WTC11 (cell line): ENCODE data around the gene P2RY11. TPM values are rescaled to one million over a fixed set of nuclear protein-coding genes. Genes with fewer than 3 reads are reported as not detected.

ENCODE experiments used
- ATAC-seq: fragments of 200-7000 bp; cut with Tn5 transposase; 2 replicates; pipeline ENCODE4 v1.10.0; 2021; ENCODE audit warnings: mild to moderate bottlenecking, moderate library complexity
- CTCF ChIA-PET: fragments of 300-600 bp; sonication (Branson Sonifier 250); formaldehyde crosslinking; loops from one replicate; lab custom pipeline; 2021; ENCODE audit warnings: antibody characterized with exemption; lab: Charles Lee
- POLR2A ChIA-PET: fragments of 350-600 bp; sonication (Branson Sonifier 250); formaldehyde crosslinking; loops from one replicate; lab custom pipeline; 2021; ENCODE audit warnings: antibody characterized with exemption; lab: Charles Lee
- DNase-seq: peaks from one replicate; pipeline ENCODE4 v3.0.0; 2021; ENCODE audit warnings: low spot score
- H3K27ac Mint-ChIP-seq: 2 replicates; pipeline ENCODE4 v1.8.0; 2021; ENCODE audit warnings: mixed read lengths
- H3K27me3 Mint-ChIP-seq: 2 replicates; pipeline ENCODE4 v1.8.0; 2021; ENCODE audit warnings: low read depth, mild to moderate bottlenecking, moderate library complexity, mixed read lengths
- H3K36me3 Mint-ChIP-seq: 2 replicates; pipeline ENCODE4 v1.8.0; 2021; ENCODE audit warnings: mixed read lengths
- H3K4me1 Mint-ChIP-seq: 2 replicates; pipeline ENCODE4 v1.8.0; 2022; ENCODE audit warnings: mixed read lengths
- H3K4me3 Mint-ChIP-seq: 2 replicates; pipeline ENCODE4 v1.8.0; 2021; ENCODE audit warnings: mild to moderate bottlenecking, moderate library complexity, mixed read lengths
- H3K9me3 Mint-ChIP-seq: 2 replicates; pipeline ENCODE4 v1.8.0; 2021; ENCODE audit warnings: mixed read lengths
- EMX1 ChIP-seq: fragments of 250-450 bp; sonication (Bioruptor Pico); IDR thresholded peaks from 2 replicates; pipeline ENCODE4 v1.8.0; 2021; ENCODE audit warnings: mild to moderate bottlenecking
- IRF1 ChIP-seq: sonication (generic); formaldehyde crosslinking; IDR thresholded peaks from 2 replicates; pipeline ENCODE4 v1.8.0; 2023; ENCODE audit warnings: missing genetic modification reagents
- JAZF1 ChIP-seq: fragments of 250-450 bp; sonication (Bioruptor Pico); IDR thresholded peaks from 2 replicates; pipeline ENCODE4 v1.9.0; 2021; ENCODE audit warnings: moderate library complexity, mild to moderate bottlenecking, inconsistent platforms
- MXD4 ChIP-seq: fragments of 250-450 bp; sonication (Bioruptor Pico); IDR thresholded peaks from 2 replicates; pipeline ENCODE4 v1.8.0; 2021; ENCODE audit warnings: mild to moderate bottlenecking, moderate library complexity, borderline replicate concordance
- NR1H2 ChIP-seq: sonication (generic); formaldehyde crosslinking; IDR thresholded peaks from 2 replicates; pipeline ENCODE4 v1.9.0; 2021; ENCODE audit warnings: mild to moderate bottlenecking, moderate library complexity, missing genetic modification reagents
- PRRX2 ChIP-seq: fragments of 250-450 bp; sonication (Bioruptor Pico); IDR thresholded peaks from 2 replicates; pipeline ENCODE4 v1.8.0; 2021; ENCODE audit warnings: mild to moderate bottlenecking
- TCF7 ChIP-seq: sonication (generic); formaldehyde crosslinking; IDR thresholded peaks from 2 replicates; pipeline ENCODE4 v1.8.0; 2022; ENCODE audit warnings: mild to moderate bottlenecking, low read depth, missing genetic modification reagents, moderate library complexity
- ZBTB21 ChIP-seq: sonication (generic); formaldehyde crosslinking; IDR thresholded peaks from 2 replicates; pipeline ENCODE4 v1.8.1; 2023; ENCODE audit warnings: mild to moderate bottlenecking, missing genetic modification reagents, borderline replicate concordance
- ZNF138 ChIP-seq: sonication (generic); formaldehyde crosslinking; conservative IDR thresholded peaks from 2 replicates; pipeline ENCODE4 v1.8.1; 2022; ENCODE audit warnings: mild to moderate bottlenecking, moderate library complexity, missing genetic modification reagents
- ZNF232 ChIP-seq: sonication (generic); formaldehyde crosslinking; IDR thresholded peaks from 2 replicates; pipeline ENCODE4 v1.8.0; 2022; ENCODE audit warnings: mild to moderate bottlenecking, missing genetic modification reagents
- ZNF512 ChIP-seq: sonication (generic); formaldehyde crosslinking; IDR thresholded peaks from 2 replicates; pipeline ENCODE4 v1.8.1; 2022; ENCODE audit warnings: missing genetic modification reagents, borderline replicate concordance
- total RNA-seq: library from RNA; stranded (reverse); gene quantifications from 3 replicates; pipeline ENCODE4 v1.2.3, GENCODE V29; 2021
- TF ChIP-seq, protein P1 (sequence below): sonication (generic); formaldehyde crosslinking; IDR thresholded peaks from 2 replicates; pipeline ENCODE4 v1.8.1; 2022; ENCODE audit warnings: mild to moderate bottlenecking, missing genetic modification reagents, moderate library complexity, borderline replicate concordance
- TF ChIP-seq, protein P2 (sequence below): sonication (generic); formaldehyde crosslinking; IDR thresholded peaks from 2 replicates; pipeline ENCODE4 v1.8.1; 2023; ENCODE audit warnings: mild to moderate bottlenecking, missing genetic modification reagents
- TF ChIP-seq, protein P3 (sequence below): sonication (generic); formaldehyde crosslinking; conservative IDR thresholded peaks from 2 replicates; pipeline ENCODE4 v1.8.1; 2022; ENCODE audit warnings: mild to moderate bottlenecking, missing genetic modification reagents

P2RY11 gene
- total RNA-seq, 1 experiment from 2014 or later = 21.0 TPM

GRCh38 chr19:10114651-10115391, 3.3 kb downstream of the P2RY11 start (continued):
- TF ChIP-seq, protein P1, sequence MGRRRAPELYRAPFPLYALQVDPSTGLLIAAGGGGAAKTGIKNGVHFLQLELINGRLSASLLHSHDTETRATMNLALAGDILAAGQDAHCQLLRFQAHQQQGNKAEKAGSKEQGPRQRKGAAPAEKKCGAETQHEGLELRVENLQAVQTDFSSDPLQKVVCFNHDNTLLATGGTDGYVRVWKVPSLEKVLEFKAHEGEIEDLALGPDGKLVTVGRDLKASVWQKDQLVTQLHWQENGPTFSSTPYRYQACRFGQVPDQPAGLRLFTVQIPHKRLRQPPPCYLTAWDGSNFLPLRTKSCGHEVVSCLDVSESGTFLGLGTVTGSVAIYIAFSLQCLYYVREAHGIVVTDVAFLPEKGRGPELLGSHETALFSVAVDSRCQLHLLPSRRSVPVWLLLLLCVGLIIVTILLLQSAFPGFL (CRISPR knock-in tag) = no peak
- TF ChIP-seq JAZF1 (CRISPR knock-in tag) (no peak), MXD4 (CRISPR knock-in tag) (no peak), TCF7 (CRISPR knock-in tag) (0 out of 2 replicates have a peak, but pooled peaks have one; percentile 18), ZNF512 (CRISPR knock-in tag) (no peak), PRRX2 (CRISPR knock-in tag) (no peak; the same call in 1 of the 2 replicates), ZNF138 (CRISPR knock-in tag) (no peak), EMX1 (no peak)

DNA sequence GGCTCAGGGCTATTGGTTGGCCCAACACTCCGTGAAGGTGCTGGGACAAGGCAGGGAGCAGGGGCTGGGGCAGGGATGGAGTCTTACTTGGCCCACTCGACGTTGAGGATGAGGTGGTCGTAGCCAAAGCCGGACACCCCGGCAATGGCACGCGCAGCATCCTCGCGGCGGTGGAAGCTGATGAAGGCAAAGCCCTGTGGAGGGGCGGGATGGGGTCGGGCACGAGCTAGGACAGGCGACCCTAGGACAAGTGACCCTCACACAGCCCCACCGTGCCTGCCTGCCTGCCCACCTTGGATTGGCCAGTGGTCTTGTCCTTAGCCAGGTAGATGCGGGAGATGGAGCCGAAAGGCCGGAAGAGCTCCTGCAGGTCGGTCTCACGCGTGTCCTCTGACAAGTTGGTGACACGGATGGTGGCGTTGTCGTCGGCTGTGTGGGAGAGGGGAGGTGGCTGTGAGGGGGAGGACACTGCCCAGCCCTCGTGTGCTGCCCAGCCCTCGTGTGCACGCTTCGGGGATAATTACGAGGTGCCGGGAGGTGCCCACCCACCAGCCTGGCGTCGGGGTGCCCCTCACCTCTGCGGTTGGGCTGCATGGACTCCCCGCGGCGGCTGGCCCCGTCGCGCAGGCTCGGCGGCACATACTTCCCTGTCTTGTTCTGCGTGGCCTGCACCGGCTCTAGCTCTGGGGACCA, 4.0 kb downstream of the P2RY11 start:
- POLR2A ChIA-PET = interaction anchor here (0.6 to 1.9 kb wide), 3 partner anchors 9 to 20 kb away, joined by 3 to 7 read pairs (median 6); partner anchors contain the start of gene PPAN
- CTCF ChIA-PET = interaction anchor here (1.5 kb wide), 1 partner anchor 16 kb away, joined by 7 read pairs; no protein-coding TSS in a partner anchor

GRCh38 chr19:10116085-10116865, 4.8 kb downstream of the P2RY11 start:
- ChIA-PET CTCF (no interaction called here), POLR2A (interaction anchor here (0.6 to 1.7 kb wide), 2 partner anchors 10 to 15 kb away, joined by 3 to 7 read pairs; partner anchors contain the start of gene PPAN)
- TF ChIP-seq, protein P2, sequence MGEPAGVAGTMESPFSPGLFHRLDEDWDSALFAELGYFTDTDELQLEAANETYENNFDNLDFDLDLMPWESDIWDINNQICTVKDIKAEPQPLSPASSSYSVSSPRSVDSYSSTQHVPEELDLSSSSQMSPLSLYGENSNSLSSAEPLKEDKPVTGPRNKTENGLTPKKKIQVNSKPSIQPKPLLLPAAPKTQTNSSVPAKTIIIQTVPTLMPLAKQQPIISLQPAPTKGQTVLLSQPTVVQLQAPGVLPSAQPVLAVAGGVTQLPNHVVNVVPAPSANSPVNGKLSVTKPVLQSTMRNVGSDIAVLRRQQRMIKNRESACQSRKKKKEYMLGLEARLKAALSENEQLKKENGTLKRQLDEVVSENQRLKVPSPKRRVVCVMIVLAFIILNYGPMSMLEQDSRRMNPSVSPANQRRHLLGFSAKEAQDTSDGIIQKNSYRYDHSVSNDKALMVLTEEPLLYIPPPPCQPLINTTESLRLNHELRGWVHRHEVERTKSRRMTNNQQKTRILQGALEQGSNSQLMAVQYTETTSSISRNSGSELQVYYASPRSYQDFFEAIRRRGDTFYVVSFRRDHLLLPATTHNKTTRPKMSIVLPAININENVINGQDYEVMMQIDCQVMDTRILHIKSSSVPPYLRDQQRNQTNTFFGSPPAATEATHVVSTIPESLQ (CRISPR knock-in tag) = no peak
- TF ChIP-seq, protein P3, sequence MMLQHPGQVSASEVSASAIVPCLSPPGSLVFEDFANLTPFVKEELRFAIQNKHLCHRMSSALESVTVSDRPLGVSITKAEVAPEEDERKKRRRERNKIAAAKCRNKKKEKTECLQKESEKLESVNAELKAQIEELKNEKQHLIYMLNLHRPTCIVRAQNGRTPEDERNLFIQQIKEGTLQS (CRISPR knock-in tag) = peak; percentile 75; the same call in 1 of the 2 replicates
- TF ChIP-seq NR1H2 (CRISPR knock-in tag) (no peak), ZNF232 (CRISPR knock-in tag) (no peak)
- no peak for DNase-seq
- peaks cover 20% of the 10 kb centered on the region for H3K36me3 Mint-ChIP-seq
- H3K4me1 Mint-ChIP-seq = peaks cover 11% of the 10 kb centered on the region; the same call in 1 of the 2 replicates
- H3K4me3 Mint-ChIP-seq = no peak overlapping the region
- H3K27ac Mint-ChIP-seq = no peak overlapping the region
- no peaks in the 10 kb centered on the region for H3K27me3 Mint-ChIP-seq
- no peaks in the 10 kb centered on the region for H3K9me3 Mint-ChIP-seq
- no peak for ATAC-seq

More for the DNA sequence above, 4.0 kb downstream of the P2RY11 start:
- H3K27ac Mint-ChIP-seq = no peak overlapping the region
- no peak overlapping the region for H3K4me3 Mint-ChIP-seq
- ATAC-seq = no peak
- peaks cover 24% of the 10 kb centered on the region for H3K36me3 Mint-ChIP-seq
- TF ChIP-seq EMX1 (0 out of 2 replicates have a peak, but pooled peaks have one; percentile 11), ZBTB21 (CRISPR knock-in tag) (no peak), IRF1 (CRISPR knock-in tag) (no peak)
- no peaks in the 10 kb centered on the region for H3K27me3 Mint-ChIP-seq
- no peaks in the 10 kb centered on the region for H3K9me3 Mint-ChIP-seq
- no peak for DNase-seq
- H3K4me1 Mint-ChIP-seq = peaks cover 11% of the 10 kb centered on the region; the same call in 1 of the 2 replicates
